ENCODE results near the gene BRD7.

The BRD7 gene

GRCh38 chr16:50368410-50369132 is at the start of gene BRD7:
TSS of gene BRD7 (minus strand) at chr16:50368988. CDS start at chr16:50368774, 214 bp downstream.
- no peak for DNase-seq (ENCODE audit: extremely low read depth, low read depth)
- peak; percentile 15; the same call in 1 of the 2 replicates for TF ChIP-seq CTCF (IDR thresholded peaks at IDR 0.05; ENCODE audit: low read depth, low read length)

GRCh38 chr16:50416388-50416787 is 47.6 kb upstream of the BRD7 start:
- no peak for TF ChIP-seq CTCF (IDR thresholded peaks at IDR 0.05; ENCODE audit: low read depth, low read length)
- no peak for DNase-seq (ENCODE audit: extremely low read depth, low read depth)

GRCh38 chr16:50414152-50414551 is 45.4 kb upstream of the BRD7 start:
- TF ChIP-seq CTCF (IDR thresholded peaks at IDR 0.05; ENCODE audit: low read depth, low read length): no peak
- no peak for DNase-seq (ENCODE audit: extremely low read depth, low read depth)

- DNase-seq (ENCODE audit: extremely low read depth, low read depth): no peak
- no peak for TF ChIP-seq CTCF (IDR thresholded peaks at IDR 0.05; ENCODE audit: low read depth, low read length)
Measured at GRCh38 chr16:50411034-50411433, 42.2 kb upstream of the BRD7 start.

GRCh38 chr16:50408001-50408561 is 39.3 kb upstream of the BRD7 start:
- DNase-seq (ENCODE audit: extremely low read depth, low read depth): no peak
- no peak for TF ChIP-seq CTCF (IDR thresholded peaks at IDR 0.05; ENCODE audit: low read depth, low read length)

- no peak for TF ChIP-seq CTCF (IDR thresholded peaks at IDR 0.05; ENCODE audit: low read depth, low read length)
- DNase-seq (ENCODE audit: extremely low read depth, low read depth): no peak
Measured at GRCh38 chr16:50407351-50407750, 38.6 kb upstream of the BRD7 start.

- no peak for TF ChIP-seq CTCF (IDR thresholded peaks at IDR 0.05; ENCODE audit: low read depth, low read length)
- no peak for DNase-seq (ENCODE audit: extremely low read depth, low read depth)
Measured at GRCh38 chr16:50403491-50403890, 34.7 kb upstream of the BRD7 start.
